Activated naive CD4-positive, alpha-beta T cell treated with anti-CD3 and anti-CD28 coated beads, Interleukin-2, amount 10 ng/mL, durations not matched to agents 7 days and 5 days (primary cell): Measurements from ENCODE around the gene UBE2V1.
"Not testable (repeated sequence)": the region's sequence is repeated elsewhere in the genome, so short reads cannot be mapped to it uniquely, and the experiment has no call there.

Source experiments
- CTCF ChIA-PET: fragments of 350-600 bp; sonication (Branson Sonifier 250); formaldehyde crosslinking; loops from one replicate; lab custom pipeline; 2021; ENCODE audit warnings: antibody characterized with exemption; lab: Charles Lee
- DNase-seq: peaks from one replicate; pipeline ENCODE4 v3.0.0-alpha.2; 2020
- H3K27ac Mint-ChIP-seq: one replicate; pipeline ENCODE4 v1.8.0; 2021; ENCODE audit warnings: mild to moderate bottlenecking, moderate library complexity, mixed read lengths
- H3K27me3 Mint-ChIP-seq: one replicate; pipeline ENCODE4 v1.8.0; 2021; ENCODE audit warnings: mild to moderate bottlenecking, mixed read lengths
- H3K36me3 Mint-ChIP-seq: one replicate; pipeline ENCODE4 v1.8.0; 2021; ENCODE audit warnings: mixed read lengths
- H3K4me1 Mint-ChIP-seq: one replicate; pipeline ENCODE4 v1.8.0; 2021; ENCODE audit warnings: mixed read lengths
- H3K4me3 Mint-ChIP-seq: one replicate; pipeline ENCODE4 v1.8.0; 2021; ENCODE audit warnings: mild to moderate bottlenecking, moderate library complexity, mixed read lengths
- H3K9me3 Mint-ChIP-seq: one replicate; pipeline ENCODE4 v1.8.0; 2021; ENCODE audit warnings: mixed read lengths

UBE2V1 gene

DNA sequence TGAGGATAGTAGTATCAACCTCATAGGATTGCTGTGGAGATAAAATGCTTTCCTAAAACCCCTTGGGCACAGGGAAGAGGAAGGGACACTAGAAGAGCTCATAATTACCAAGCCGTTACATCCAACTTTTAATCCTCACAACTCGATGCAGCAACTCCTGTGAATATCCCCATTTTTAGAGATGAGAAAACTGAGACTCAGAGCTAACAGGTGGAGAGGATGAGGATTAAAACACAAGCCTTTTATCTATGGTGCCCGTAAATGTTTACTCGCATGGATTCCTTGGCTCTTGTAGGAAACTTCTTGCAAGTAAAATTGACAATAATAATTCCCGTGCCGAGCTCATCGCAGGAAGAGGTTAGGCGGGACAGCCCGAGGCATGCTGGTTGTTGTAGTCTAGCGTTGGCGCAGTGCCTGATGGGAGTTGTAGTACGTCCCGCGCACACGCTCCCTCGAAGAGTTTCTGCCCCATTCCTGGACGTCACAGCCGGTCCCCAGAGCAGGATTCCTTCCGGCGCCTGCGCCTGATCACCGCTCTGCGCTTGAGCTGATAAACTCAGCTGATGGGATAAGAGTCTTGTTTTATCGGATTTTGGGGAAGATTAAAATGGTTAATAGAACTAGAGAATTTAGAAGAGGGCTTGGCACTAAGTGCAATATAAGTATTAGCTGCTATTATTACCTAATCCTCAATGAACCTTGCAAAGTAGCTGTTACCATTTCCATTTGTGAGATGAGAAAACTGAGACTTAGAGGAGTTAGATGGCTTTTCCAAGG is 2.8 kb upstream of the UBE2V1 start:
- peak overlapping the region; percentile 83 for H3K4me3 Mint-ChIP-seq
- no peaks in the 10 kb centered on the region for H3K27me3 Mint-ChIP-seq
- peaks cover 53% of the 10 kb centered on the region for H3K4me1 Mint-ChIP-seq
- DNase-seq: peak; percentile 95
- H3K9me3 Mint-ChIP-seq: no peaks in the 10 kb centered on the region
- H3K27ac Mint-ChIP-seq: peak overlapping the region; percentile 87
- H3K36me3 Mint-ChIP-seq: peaks cover 16% of the 10 kb centered on the region
- CTCF ChIA-PET: interaction anchor here (0.9 to 2.6 kb wide), 10 partner anchors 10 to 63 kb away, joined by 3 to 16 read pairs (median 5); partner anchors contain the start of gene PEDS1

DNA sequence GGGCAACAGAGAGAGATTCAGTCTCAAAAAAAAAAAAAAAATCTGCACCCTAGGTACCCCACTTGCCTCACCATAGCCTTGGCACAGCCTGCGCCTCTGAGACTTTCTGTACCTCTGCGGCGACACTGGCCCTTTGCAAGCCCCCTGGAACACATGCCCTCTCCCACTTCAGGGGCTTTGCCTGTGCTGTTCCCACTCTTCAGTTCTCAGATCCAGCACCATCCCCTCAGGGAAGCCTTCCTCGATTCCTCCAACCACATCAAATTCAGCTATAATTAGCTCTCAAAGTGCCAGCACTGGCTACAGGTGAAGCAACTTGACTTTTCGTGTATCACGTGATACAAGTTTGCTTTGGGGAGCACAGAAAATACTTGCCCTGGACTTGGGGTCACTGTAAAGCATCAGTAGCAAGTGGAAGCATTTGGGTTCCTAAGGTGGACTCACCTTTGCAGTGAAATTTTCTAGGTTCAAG is 2.1 kb upstream of the UBE2V1 start:
- CTCF ChIA-PET: interaction anchor here (0.9 to 2.6 kb wide), 8 partner anchors 9 to 64 kb away, joined by 3 to 16 read pairs (median 6); partner anchors contain the start of gene PEDS1
- H3K27ac Mint-ChIP-seq: peak overlapping the region; percentile 87
- peak overlapping the region; percentile 83 for H3K4me3 Mint-ChIP-seq
- H3K36me3 Mint-ChIP-seq: peaks cover 19% of the 10 kb centered on the region
- no peak for DNase-seq
- peaks cover 60% of the 10 kb centered on the region for H3K4me1 Mint-ChIP-seq
- H3K27me3 Mint-ChIP-seq: no peaks in the 10 kb centered on the region
- H3K9me3 Mint-ChIP-seq: no peaks in the 10 kb centered on the region

DNA sequence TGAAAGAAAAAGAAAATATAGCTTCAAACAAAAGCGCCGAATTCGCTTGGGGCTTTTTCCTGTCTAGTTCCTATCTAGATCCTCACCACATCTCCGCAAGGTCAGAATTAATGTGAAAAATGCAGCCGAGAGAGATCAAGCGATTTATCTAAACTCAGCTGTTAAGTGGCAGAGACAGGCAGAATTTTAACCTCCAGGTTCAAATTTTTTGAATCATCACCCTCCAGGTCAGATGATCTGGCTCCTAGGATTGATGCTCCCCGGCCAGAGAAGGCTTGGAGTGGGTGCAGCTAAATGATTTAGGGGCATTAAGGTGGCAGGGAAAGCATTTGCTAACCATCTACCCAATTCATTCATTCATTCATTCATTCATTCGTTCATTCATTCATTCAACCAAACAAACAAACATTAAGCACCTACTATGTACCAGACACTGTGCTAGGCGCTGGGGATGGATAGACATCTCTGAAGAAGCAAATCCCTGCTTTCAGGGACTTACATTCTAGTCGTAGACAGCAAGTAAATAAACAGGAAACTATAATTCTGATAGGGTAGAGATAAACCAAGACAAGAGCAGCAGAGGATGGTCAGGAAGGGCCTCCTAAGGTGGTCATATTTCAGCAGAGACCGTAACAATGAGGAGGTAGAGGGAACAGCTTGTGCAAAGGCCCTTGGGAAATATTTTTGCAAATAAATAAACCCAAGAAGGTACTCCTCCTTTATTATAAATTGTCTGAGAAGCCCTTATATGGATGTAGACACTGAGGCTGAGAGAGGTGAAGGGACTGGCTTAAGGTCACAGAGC is 672 bp upstream of the UBE2V1 start:
- CTCF ChIA-PET: interaction anchor here (1.0 to 1.5 kb wide), 5 partner anchors 20 to 65 kb away, joined by 3 to 5 read pairs (median 4); no protein-coding TSS in a partner anchor
- H3K36me3 Mint-ChIP-seq: peaks cover 23% of the 10 kb centered on the region

DNA sequence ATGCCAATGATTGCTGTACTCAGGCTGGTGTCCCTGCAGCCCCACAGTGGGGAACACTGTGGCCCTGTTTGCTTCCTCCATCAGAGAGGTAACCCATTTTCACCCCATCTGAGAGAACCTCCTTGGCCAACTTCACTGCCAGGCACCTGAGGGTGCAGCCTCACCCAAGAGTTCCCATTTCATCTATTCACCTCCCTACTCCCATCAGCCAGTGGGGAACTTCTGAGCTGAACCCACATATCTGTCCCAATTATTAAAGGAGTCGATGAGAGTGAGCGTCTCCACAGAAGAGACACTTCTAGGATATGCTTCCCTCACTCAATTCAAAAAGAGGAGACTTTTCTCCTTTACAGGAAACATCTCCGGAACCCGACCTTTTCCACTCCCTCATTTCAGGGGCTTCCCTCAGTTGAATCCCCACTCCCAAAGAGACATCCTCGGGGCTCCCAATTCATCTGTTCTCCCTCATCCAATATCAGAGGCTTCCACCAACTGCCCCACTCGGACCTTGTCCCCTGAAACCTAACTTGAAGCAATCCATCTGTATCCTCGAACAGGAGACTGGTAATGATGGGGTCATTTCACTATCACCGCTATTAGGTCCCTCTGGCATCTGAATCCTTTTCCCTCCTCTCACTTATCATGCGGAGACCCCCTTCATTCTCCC is 988 bp downstream of the UBE2V1 start:
- DNase-seq: no peak
- Mint-ChIP-seq H3K4me1 (peaks cover 81% of the 10 kb centered on the region), H3K4me3 (peak overlapping the region; percentile 89), H3K27me3 (no peaks in the 10 kb centered on the region), H3K9me3 (no peaks in the 10 kb centered on the region), H3K36me3 (peaks cover 31% of the 10 kb centered on the region), H3K27ac (peak overlapping the region; percentile 89)
- CTCF ChIA-PET: interaction anchor here (0.8 to 1.8 kb wide), 6 partner anchors 8 to 60 kb away, joined by 3 to 6 read pairs (median 4); no protein-coding TSS in a partner anchor

More for the DNA sequence above, 672 bp upstream of the UBE2V1 start:
- Mint-ChIP-seq H3K4me1 (peaks cover 72% of the 10 kb centered on the region), H3K4me3 (peak overlapping the region; percentile 89), H3K27me3 (no peaks in the 10 kb centered on the region), H3K27ac (peak overlapping the region; percentile 96), H3K9me3 (no peaks in the 10 kb centered on the region)
- DNase-seq: no peak

DNA sequence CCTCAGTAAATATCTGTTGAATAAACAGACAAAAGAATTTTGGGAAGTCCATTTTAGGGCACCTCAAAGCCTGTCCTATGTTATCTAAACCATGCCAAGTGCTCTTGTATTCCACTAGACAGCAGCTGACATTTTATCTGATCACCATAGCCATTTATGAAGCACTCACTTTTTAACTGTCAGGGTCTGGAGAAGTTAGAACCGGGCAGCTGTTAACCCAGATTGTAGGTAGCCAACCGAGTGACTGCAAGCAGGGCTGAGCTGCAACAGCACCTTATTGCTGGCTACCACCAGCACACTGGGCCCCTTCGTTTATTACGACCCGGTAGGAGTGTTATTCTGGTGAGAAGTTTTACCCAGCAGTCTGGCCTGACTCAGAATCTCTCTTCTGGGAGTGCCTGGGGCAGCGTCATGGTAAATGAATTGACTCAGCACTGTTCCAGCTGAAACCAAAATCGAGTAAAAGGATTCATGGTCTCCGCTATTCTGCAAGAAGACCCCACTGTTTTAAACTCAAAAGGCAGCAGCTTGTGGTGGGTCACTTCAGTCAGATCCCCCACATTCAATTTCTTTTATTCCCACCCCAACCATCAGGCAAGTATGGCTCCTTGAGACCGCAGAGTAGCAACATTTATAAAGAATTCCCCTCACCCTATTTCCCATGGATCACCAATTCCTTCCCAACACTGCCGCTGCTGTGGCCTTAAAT is 1.7 kb downstream of the UBE2V1 start:
- Mint-ChIP-seq H3K4me1 (peaks cover 79% of the 10 kb centered on the region), H3K4me3 (peak overlapping the region; percentile 89), H3K27me3 (no peaks in the 10 kb centered on the region), H3K36me3 (peaks cover 30% of the 10 kb centered on the region), H3K9me3 (no peaks in the 10 kb centered on the region), H3K27ac (peak overlapping the region; percentile 89)
- CTCF ChIA-PET: interaction anchor here (1.1 to 1.8 kb wide), 3 partner anchors 9 to 59 kb away, joined by 3 to 6 read pairs (median 4); no protein-coding TSS in a partner anchor
- no peak for DNase-seq

DNA sequence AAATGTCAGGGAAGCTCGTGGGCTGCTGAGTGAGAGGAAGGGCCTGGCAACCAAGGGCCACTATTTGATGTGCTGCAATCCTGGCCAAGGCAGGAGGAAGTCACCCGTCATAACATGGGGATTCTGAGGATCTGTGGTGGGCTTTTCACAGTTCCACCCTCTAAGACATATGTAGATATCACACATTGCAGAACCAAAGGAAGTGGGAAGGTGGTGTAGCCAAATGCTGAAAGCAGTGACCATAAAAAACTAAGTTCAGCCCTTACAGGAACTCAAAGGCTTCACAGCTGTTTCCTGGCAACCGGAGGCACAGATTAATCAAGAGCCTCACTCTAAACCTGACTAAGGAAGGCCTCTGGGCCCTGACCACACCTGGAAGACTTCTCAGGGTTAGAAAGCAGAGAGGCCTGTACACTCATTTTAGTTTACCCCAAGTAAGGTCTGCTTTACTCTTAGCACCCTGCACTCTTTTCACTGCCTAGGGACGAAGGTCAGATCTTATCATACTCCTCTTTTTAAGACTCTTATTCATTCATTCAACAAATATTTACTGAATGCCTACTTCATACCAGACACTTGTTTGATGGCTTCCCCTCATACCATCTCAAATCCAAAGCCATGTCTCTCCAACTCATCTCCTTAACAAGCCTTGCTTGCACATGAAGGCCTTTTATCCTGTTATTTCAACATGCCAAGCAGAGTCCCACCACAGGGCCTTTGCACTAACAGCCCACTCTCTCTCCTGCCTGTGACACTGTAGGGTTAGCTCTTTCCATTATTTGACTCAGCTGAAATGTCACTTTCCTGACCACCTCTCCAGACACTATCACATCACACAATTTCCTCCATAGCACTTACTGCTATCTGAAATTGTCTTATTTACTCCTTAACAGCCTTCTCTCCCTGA is 2.6 kb downstream of the UBE2V1 start:
- no peaks in the 10 kb centered on the region for H3K9me3 Mint-ChIP-seq
- peak overlapping the region; percentile 89 for H3K4me3 Mint-ChIP-seq
- DNase-seq: peak; percentile 52
- CTCF ChIA-PET: interaction anchor here (0.6 to 1.6 kb wide), 6 partner anchors 10 to 434 kb away, joined by 3 to 4 read pairs (median 4); no protein-coding TSS in a partner anchor
- peaks cover 72% of the 10 kb centered on the region for H3K4me1 Mint-ChIP-seq
- no peaks in the 10 kb centered on the region for H3K27me3 Mint-ChIP-seq
- H3K27ac Mint-ChIP-seq: peak overlapping the region; percentile 89
- peaks cover 30% of the 10 kb centered on the region for H3K36me3 Mint-ChIP-seq

DNA sequence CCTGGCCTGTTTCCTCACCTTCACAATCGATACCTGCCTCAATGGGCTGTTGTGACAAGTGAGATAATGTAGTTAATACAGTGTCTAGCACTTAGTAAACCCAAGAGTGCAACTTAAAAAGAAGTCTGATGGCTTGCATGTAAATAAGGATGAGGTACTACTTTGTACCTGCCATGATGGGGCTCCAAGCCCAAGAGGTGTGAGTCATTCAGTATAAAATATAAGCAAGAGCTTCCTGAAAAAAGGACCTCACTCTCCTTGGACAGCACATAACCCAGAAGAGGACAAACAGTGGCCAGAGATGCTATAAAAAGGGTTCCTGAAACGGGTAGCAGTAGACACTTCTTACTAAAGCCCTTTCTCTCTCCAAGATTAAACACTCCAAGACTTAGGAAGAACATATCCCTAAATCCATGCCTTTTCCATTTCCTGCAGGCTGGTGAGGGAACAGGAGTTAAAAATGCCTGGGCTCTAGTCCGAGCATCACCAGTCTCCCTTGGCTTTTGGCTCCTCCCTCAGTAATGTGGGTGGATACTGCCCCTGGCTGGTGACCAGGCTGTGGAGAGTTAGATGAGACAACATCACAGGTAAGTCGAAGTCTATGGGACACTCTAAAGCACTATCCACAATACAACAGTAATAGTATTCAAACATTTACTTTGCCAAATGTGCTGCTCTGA is 4.3 kb downstream of the UBE2V1 start:
- Mint-ChIP-seq H3K36me3 (peaks cover 32% of the 10 kb centered on the region), H3K27ac (peak overlapping the region; percentile 67), H3K4me3 (no peak overlapping the region), H3K9me3 (no peaks in the 10 kb centered on the region), H3K4me1 (peaks cover 62% of the 10 kb centered on the region), H3K27me3 (no peaks in the 10 kb centered on the region)
- CTCF ChIA-PET: interaction anchor here (1.0 to 1.6 kb wide), 4 partner anchors 11 to 129 kb away, joined by 3 to 4 read pairs (median 3); no protein-coding TSS in a partner anchor
- no peak for DNase-seq

DNA sequence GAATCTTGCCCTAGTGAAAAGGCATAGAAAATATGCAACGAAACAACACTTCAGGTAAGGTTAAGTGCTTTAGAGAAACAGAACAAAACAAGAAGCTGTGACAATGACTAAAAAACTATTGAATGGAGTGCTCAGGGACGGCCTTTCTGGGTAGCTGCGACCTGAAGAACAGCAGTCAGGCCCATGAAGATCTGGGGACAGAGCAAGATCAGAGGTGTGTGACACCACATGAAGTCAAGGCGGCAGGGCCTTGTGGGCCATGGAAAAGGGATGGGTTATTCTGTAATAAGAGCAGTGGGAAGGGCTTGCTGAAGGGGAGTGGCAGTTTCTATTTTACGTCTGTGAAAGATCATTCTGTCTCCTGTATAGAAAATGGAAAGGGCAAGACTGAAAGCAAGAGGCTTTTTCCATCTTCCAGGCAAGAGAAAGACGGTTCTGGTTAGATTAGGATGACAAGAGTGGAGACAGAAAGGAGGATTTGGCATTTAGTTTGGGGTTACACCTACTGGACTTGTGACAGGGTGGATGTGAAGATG is 5.1 kb downstream of the UBE2V1 start:
- no peak for DNase-seq
- Mint-ChIP-seq H3K4me3 (no peak overlapping the region), H3K27ac (peak overlapping the region; percentile 11), H3K27me3 (no peaks in the 10 kb centered on the region), H3K4me1 (peaks cover 58% of the 10 kb centered on the region), H3K9me3 (no peaks in the 10 kb centered on the region), H3K36me3 (peaks cover 33% of the 10 kb centered on the region)
- CTCF ChIA-PET: interaction anchor here (1.0 to 1.2 kb wide), 3 partner anchors 12 to 42 kb away, joined by 3 read pairs; no protein-coding TSS in a partner anchor

DNA sequence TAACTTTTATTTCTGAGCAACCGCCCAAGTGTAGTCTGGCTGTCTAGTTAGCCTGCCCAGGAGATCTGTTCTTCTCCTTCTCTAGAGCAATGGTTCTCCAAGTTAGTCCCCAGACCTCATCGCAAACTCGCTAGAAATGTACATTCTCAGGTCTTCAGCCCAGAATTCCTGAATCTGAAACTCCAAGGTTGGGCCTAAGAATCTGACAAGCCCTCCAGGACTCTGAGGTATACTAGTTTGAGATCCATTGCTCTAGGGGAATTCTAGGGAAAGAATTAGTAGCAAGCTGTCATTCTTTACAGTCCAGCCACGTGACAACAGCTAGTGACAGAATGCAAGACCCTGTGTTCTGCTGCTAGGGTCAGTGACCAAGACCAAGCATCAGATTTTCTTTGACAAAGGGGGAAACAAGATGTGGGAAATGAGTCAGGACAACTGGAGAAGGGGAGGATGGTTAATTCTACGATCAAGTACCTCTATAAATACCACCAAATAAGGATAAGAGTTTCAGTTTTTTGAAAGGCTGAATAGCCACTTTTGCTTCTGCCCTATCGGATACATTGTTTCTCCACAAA is 5.8 kb downstream of the UBE2V1 start:
- CTCF ChIA-PET: interaction anchor here (1.2 to 1.4 kb wide), 2 partner anchors 43 to 63 kb away, joined by 3 to 8 read pairs; no protein-coding TSS in a partner anchor
- DNase-seq: no peak
- no peak overlapping the region for H3K4me3 Mint-ChIP-seq

DNA sequence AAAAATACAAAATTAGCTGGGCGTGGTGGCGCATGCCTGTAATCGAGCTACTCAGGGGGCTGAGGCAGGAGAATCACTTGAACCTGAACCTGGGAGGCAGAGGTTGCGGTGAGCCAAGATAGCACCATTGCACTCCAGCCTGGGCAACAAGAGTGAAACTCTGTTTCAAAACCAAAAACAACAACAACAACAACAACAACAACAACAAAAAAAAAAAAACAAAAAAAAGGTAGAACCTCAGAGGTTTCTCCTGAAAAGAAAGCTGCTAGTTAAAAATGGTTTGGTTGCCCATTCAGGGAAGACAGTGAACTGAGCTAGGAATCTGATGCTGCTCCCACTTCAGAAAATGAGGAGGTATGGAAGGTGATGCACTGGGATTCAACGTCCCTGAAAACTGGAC is 6.3 kb downstream of the UBE2V1 start:
- not testable (repeated sequence) for H3K4me3 Mint-ChIP-seq

More for the DNA sequence above, 5.8 kb downstream of the UBE2V1 start:
- Mint-ChIP-seq H3K27me3 (no peaks in the 10 kb centered on the region), H3K27ac (peak overlapping the region; percentile 34), H3K36me3 (peaks cover 35% of the 10 kb centered on the region), H3K4me1 (peaks cover 57% of the 10 kb centered on the region), H3K9me3 (no peaks in the 10 kb centered on the region)

DNA sequence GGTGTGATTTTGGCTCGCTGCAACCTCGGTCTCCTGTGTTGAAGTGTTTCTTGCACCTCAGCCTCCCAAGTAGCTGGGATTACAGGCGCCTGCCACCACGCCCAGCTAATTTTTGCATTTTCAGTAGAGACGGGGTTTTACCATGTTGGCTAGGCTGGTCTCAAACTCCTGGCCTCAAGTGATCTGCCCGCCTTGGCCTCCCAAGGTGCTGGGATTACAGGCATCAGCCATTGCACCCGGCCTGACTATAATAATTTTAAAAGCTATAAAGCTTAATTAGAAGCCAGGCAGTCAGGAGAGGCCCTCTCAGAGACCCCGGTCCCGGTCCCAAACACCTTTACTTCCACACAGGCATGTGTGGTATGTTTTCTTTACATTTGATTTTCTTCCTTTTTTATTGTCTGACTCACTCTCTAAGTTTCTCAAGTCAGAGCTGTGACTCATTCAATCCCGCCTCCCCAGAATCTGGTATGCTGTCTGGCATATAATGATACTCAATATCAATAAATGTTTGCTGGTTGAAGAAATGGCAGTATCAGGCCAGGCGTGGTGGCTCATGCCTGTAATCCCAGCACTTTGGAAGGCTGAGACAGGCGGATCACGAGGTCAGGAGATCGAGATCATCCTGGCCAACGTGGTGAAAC is 9.4 kb downstream of the UBE2V1 start:
- H3K4me1 Mint-ChIP-seq: peaks cover 36% of the 10 kb centered on the region
- not testable (repeated sequence) for H3K27me3 Mint-ChIP-seq, H3K9me3 Mint-ChIP-seq, H3K27ac Mint-ChIP-seq, H3K4me3 Mint-ChIP-seq, DNase-seq
- H3K36me3 Mint-ChIP-seq: peaks cover 27% of the 10 kb centered on the region
- CTCF ChIA-PET: interaction anchor here (0.6 to 2.6 kb wide), 4 partner anchors 18 to 481 kb away, joined by 3 to 9 read pairs (median 5); no protein-coding TSS in a partner anchor

More for the DNA sequence above, 6.3 kb downstream of the UBE2V1 start:
- not testable (repeated sequence) for H3K27me3 Mint-ChIP-seq, H3K9me3 Mint-ChIP-seq, H3K27ac Mint-ChIP-seq, DNase-seq
- H3K4me1 Mint-ChIP-seq: peaks cover 55% of the 10 kb centered on the region
- peaks cover 35% of the 10 kb centered on the region for H3K36me3 Mint-ChIP-seq
- CTCF ChIA-PET: interaction anchor here (1.2 to 1.7 kb wide), 3 partner anchors 9 to 63 kb away, joined by 3 to 9 read pairs (median 8); no protein-coding TSS in a partner anchor
